A673 (cell line): Measurements from ENCODE around the gene MRPL42.

Experiments
- CTCF ChIP-seq: fragments of 300-800, 200-600 bp; sonication (generic); conservative IDR thresholded peaks from 2 replicates; pipeline ENCODE4 v1.5.1; 2017; ENCODE audit warnings: low read depth, mild to moderate bottlenecking, antibody characterized with exemption, low read length, moderate library complexity, mixed read lengths
- EZH2 ChIP-seq: fragments of 200-600 bp; sonication (generic); IDR thresholded peaks from 2 replicates; pipeline ENCODE4 v1.6.1; 2017; ENCODE audit warnings: borderline replicate concordance, low read depth, mild to moderate bottlenecking, mixed read lengths, antibody characterized with exemption, low read length; ENCODE audit not compliant: poor library complexity, severe bottlenecking

DNA sequence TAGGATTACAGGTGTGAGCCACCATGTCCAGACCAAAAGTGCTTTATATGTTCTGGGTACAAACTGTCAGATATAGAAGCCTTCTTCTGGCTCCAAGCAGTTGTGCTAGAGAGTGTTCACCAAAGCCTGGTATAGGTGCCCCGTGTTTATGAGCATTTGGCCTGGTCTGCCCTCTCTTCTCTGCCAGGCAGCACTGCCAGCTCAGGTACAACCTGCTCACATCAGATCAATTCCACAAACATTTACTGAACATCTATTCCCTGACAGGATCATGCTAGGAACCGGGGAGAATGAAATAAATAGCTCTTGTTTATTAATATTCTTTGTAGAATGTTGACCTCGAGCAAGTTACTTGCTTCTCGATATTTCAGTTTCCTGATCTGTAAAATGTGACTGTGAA, 85.1 kb downstream of the MRPL42 start:
- no peak for TF ChIP-seq CTCF
- TF ChIP-seq EZH2: no peak
